HEK293T (cell line): ENCODE results near the gene CFTR.

Experiments
- LEF1 ChIP-seq: fragments of 450-650 bp; IDR thresholded peaks from 2 replicates; pipeline ENCODE4 v1.6.1; 2017; ENCODE audit warnings: mild to moderate bottlenecking, borderline replicate concordance
- SUZ12 ChIP-seq: fragments of 450-650 bp; IDR thresholded peaks from 2 replicates; pipeline ENCODE4 v1.6.1; 2016; ENCODE audit warnings: mild to moderate bottlenecking
- TF ChIP-seq, protein P1 (sequence below): fragments of 450-650 bp; IDR thresholded peaks from 2 replicates; pipeline ENCODE4 v1.6.1; 2016

DNA sequence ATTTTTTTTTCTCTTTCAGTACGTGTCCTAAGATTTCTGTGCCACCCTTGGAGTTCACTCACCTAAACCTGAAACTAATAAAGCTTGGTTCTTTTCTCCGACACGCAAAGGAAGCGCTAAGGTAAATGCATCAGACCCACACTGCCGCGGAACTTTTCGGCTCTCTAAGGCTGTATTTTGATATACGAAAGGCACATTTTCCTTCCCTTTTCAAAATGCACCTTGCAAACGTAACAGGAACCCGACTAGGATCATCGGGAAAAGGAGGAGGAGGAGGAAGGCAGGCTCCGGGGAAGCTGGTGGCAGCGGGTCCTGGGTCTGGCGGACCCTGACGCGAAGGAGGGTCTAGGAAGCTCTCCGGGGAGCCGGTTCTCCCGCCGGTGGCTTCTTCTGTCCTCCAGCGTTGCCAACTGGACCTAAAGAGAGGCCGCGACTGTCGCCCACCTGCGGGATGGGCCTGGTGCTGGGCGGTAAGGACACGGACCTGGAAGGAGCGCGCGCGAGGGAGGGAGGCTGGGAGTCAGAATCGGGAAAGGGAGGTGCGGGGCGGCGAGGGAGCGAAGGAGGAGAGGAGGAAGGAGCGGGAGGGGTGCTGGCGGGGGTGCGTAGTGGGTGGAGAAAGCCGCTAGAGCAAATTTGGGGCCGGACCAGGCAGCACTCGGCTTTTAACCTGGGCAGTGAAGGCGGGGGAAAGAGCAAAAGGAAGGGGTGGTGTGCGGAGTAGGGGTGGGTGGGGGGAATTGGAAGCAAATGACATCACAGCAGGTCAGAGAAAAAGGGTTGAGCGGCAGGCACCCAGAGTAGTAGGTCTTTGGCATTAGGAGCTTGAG, at the start of gene CFTR:
- no peak for TF ChIP-seq SUZ12
- no peak for TF ChIP-seq LEF1
- TF ChIP-seq, protein P1, sequence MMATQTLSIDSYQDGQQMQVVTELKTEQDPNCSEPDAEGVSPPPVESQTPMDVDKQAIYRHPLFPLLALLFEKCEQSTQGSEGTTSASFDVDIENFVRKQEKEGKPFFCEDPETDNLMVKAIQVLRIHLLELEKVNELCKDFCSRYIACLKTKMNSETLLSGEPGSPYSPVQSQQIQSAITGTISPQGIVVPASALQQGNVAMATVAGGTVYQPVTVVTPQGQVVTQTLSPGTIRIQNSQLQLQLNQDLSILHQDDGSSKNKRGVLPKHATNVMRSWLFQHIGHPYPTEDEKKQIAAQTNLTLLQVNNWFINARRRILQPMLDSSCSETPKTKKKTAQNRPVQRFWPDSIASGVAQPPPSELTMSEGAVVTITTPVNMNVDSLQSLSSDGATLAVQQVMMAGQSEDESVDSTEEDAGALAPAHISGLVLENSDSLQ: no peak
